CD4-positive, alpha-beta memory T cell (primary cell): Measurements from ENCODE around the gene SNAPC2. TPM values are rescaled to one million over a fixed set of nuclear protein-coding genes. Genes with fewer than 3 reads are reported as not detected.

ENCODE experiments used
- CTCF ChIA-PET: fragments of 350-600 bp; sonication (Branson Sonifier 250); formaldehyde crosslinking; loops from one replicate; lab custom pipeline; 2021; ENCODE audit warnings: inconsistent platforms; ENCODE audit not compliant: partially characterized antibody; lab: Charles Lee
- POLR2A ChIA-PET: fragments of 350-600 bp; sonication (Branson Sonifier 250); formaldehyde crosslinking; loops from one replicate; lab custom pipeline; 2021; ENCODE audit not compliant: partially characterized antibody; lab: Charles Lee
- DNase-seq, 5 donors: peaks; one replicate each; pipeline versions ENCODE4 v3.0.0 to v3.0.0-alpha.2; 2020 to 2022; ENCODE audit warnings: mixed read lengths in 1 of 5
- H3K27ac ChIP-seq: one replicate; pipeline ENCODE4 v1.7.0; 2013; ENCODE audit warnings: low read depth, low read length
- H3K27me3 ChIP-seq: 2 replicates; pipeline ENCODE4 v1.7.0; 2013; ENCODE audit warnings: mild to moderate bottlenecking, low read length, moderate library complexity; ENCODE audit not compliant: insufficient read depth
- H3K36me3 ChIP-seq: 2 replicates; pipeline ENCODE4 v1.7.0; 2013; ENCODE audit warnings: mild to moderate bottlenecking, low read length, moderate library complexity; ENCODE audit not compliant: insufficient read depth
- H3K4me1 ChIP-seq: 2 replicates; pipeline ENCODE4 v1.7.0; 2013; ENCODE audit warnings: mild to moderate bottlenecking, low read length, moderate library complexity; ENCODE audit not compliant: insufficient read depth
- H3K4me3 ChIP-seq, 2 donors: one replicate each; pipeline ENCODE4 v1.7.0; 2013; ENCODE audit warnings: low read length in 2 of 2, mild to moderate bottlenecking in 1 of 2
- H3K9me3 ChIP-seq, 2 donors: one replicate each; pipeline ENCODE4 v1.7.0; 2013; ENCODE audit warnings: low read length in 2 of 2, control low read depth in 1 of 2; ENCODE audit not compliant: control insufficient read depth in 1 of 2
- H3K27ac Mint-ChIP-seq, 7 donors: one replicate each; pipeline ENCODE4 v1.8.0; 2020 to 2021; ENCODE audit warnings: mixed read lengths in 7 of 7, mild to moderate bottlenecking in 6 of 7, inconsistent platforms in 3 of 7, moderate library complexity in 3 of 7
- H3K27me3 Mint-ChIP-seq, 2 donors: one replicate each; pipeline ENCODE4 v1.8.0; 2020 to 2021; ENCODE audit warnings: mixed read lengths in 2 of 2
- H3K36me3 Mint-ChIP-seq, 2 donors: one replicate each; pipeline ENCODE4 v1.8.0; 2020 to 2021; ENCODE audit warnings: mixed read lengths in 2 of 2, inconsistent platforms in 1 of 2, mild to moderate bottlenecking in 1 of 2
- H3K4me1 Mint-ChIP-seq, 4 donors: one replicate each; pipeline ENCODE4 v1.8.0; 2020 to 2021; ENCODE audit warnings: mixed read lengths in 4 of 4, mild to moderate bottlenecking in 1 of 4
- H3K4me3 Mint-ChIP-seq, 8 donors: one replicate each; pipeline ENCODE4 v1.8.0; 2020 to 2021; ENCODE audit warnings: mixed read lengths in 8 of 8, mild to moderate bottlenecking in 7 of 8, moderate library complexity in 6 of 8, inconsistent platforms in 3 of 8
- H3K9me3 Mint-ChIP-seq, 8 donors: one replicate each; pipeline ENCODE4 v1.8.0; 2020 to 2021; ENCODE audit warnings: mixed read lengths in 8 of 8, mild to moderate bottlenecking in 5 of 8, inconsistent platforms in 3 of 8, moderate library complexity in 1 of 8
- intact Hi-C: fragments of 100-400 bp; cut with micrococcal nuclease; formaldehyde crosslinking; loops from one replicate; pipeline ENCODE4 v1.15.1; 2023
- polyA plus RNA-seq, 2 donors: library from polyadenylated mRNA; unstranded; fragments of 300-500 nt; fragmentation: Illumina TruSeq; gene quantifications; one replicate each; pipeline ENCODE4 v1.2.3, GENCODE V29; 2021
- total RNA-seq, 2 experiments: library from RNA; stranded (reverse); gene quantifications; one replicate each; pipeline ENCODE4 v1.2.3, GENCODE V29; 2021

The SNAPC2 gene
- total and polyA plus RNA-seq, 4 experiments from 2014 or later: 9.0 to 22.1 (median 17.6) TPM

GRCh38 chr19:7874076-7874896 is 45.9 kb upstream of the SNAPC2 start, which contains the start of gene PRR36:
PRR36 (minus strand) TSS chr19:7874390; CDS start chr19:7873689, 701 bp downstream.
- Histone ChIP-seq H3K27ac (no peak within 1 kb of the TSS), H3K9me3 (no peaks in the 10 kb centered on the region), H3K27me3 (peaks cover 4% of the 10 kb centered on the region), H3K4me3 (no peak within 1 kb of the TSS), H3K4me1 (peaks cover 30% of the 10 kb centered on the region), H3K36me3 (no peaks in the 10 kb centered on the region)
- peaks cover 5 to 19% of the 10 kb centered on the region in 2 donors for H3K27me3 Mint-ChIP-seq
- CTCF ChIA-PET: no interaction called here
- no peaks in the 10 kb centered on the region for H3K9me3 Mint-ChIP-seq
- intact Hi-C loops: no loop called here
- H3K27ac Mint-ChIP-seq: peak within 1 kb of the TSS in 2 of 7 donors; percentile 50 to 55
- peak within 1 kb of the TSS; percentile 46 to 85 (median 73) for H3K4me3 Mint-ChIP-seq
- DNase-seq: peak in 1 of 5 donors; percentile 16
- no peaks in the 10 kb centered on the region for H3K36me3 Mint-ChIP-seq
- POLR2A ChIA-PET: interaction anchor here (0.5 kb wide), 1 partner anchor 535 kb away, joined by 3 read pairs; no protein-coding TSS in a partner anchor
- H3K4me1 Mint-ChIP-seq: peaks cover 12 to 34% (median 22%) of the 10 kb centered on the region in 4 donors

- Mint-ChIP-seq H3K4me3 (peak overlapping the region in 6 of 8 donors; percentile 20 to 69 (median 33)), H3K27me3 (peaks cover 5 to 19% of the 10 kb centered on the region in 2 donors), H3K27ac (no peak overlapping the region), H3K9me3 (no peaks in the 10 kb centered on the region), H3K4me1 (peaks cover 12 to 34% (median 22%) of the 10 kb centered on the region in 4 donors), H3K36me3 (no peaks in the 10 kb centered on the region)
- CTCF ChIA-PET: no interaction called here
- H3K4me1 ChIP-seq: peaks cover 26% of the 10 kb centered on the region
- no peak overlapping the region for H3K4me3 ChIP-seq
- H3K9me3 ChIP-seq: no peaks in the 10 kb centered on the region
- H3K36me3 ChIP-seq: no peaks in the 10 kb centered on the region
- DNase-seq: no peak
- H3K27ac ChIP-seq: no peak overlapping the region
- intact Hi-C loops: no loop called here
- H3K27me3 ChIP-seq: peaks cover 4% of the 10 kb centered on the region
- POLR2A ChIA-PET: interaction anchor here (0.5 to 1.2 kb wide), 2 partner anchors 13 to 535 kb away, joined by 3 to 4 read pairs; no protein-coding TSS in a partner anchor
Measured at GRCh38 chr19:7874897-7875273, 45.3 kb upstream of the SNAPC2 start.

GRCh38 chr19:7877249-7877836 is 42.8 kb upstream of the SNAPC2 start:
- Mint-ChIP-seq H3K27ac (no peak overlapping the region), H3K9me3 (no peaks in the 10 kb centered on the region), H3K27me3 (peaks cover 5 to 8% of the 10 kb centered on the region in 2 donors), H3K4me1 (peaks cover 1 to 18% (median 7%) of the 10 kb centered on the region in 4 donors), H3K36me3 (no peaks in the 10 kb centered on the region), H3K4me3 (peak overlapping the region in 1 of 8 donors; percentile 8)
- intact Hi-C loops: no loop called here
- peaks cover 15% of the 10 kb centered on the region for H3K4me1 ChIP-seq
- no peaks in the 10 kb centered on the region for H3K9me3 ChIP-seq
- peaks cover 4% of the 10 kb centered on the region for H3K27me3 ChIP-seq
- CTCF ChIA-PET: interaction anchor here (0.8 kb wide), 1 partner anchor 8 kb away, joined by 4 read pairs; no protein-coding TSS in a partner anchor
- H3K4me3 ChIP-seq: no peak overlapping the region
- H3K36me3 ChIP-seq: no peaks in the 10 kb centered on the region
- no peak for DNase-seq
- no peak overlapping the region for H3K27ac ChIP-seq
- POLR2A ChIA-PET: interaction anchor here (1.1 kb wide), 1 partner anchor 8 kb away, joined by 3 read pairs; no protein-coding TSS in a partner anchor

GRCh38 chr19:7879111-7879807 is 40.9 kb upstream of the SNAPC2 start:
- Histone ChIP-seq H3K4me3 (no peak overlapping the region), H3K9me3 (no peaks in the 10 kb centered on the region), H3K27ac (no peak overlapping the region), H3K36me3 (no peaks in the 10 kb centered on the region), H3K27me3 (peaks cover 4% of the 10 kb centered on the region), H3K4me1 (peaks cover 7% of the 10 kb centered on the region)
- CTCF ChIA-PET: interaction anchor here (1.0 kb wide), 1 partner anchor 24 kb away, joined by 3 read pairs; the partner anchor contains the start of gene MAP2K7
- no peaks in the 10 kb centered on the region for H3K36me3 Mint-ChIP-seq
- intact Hi-C loops: no loop called here
- no peak overlapping the region for H3K27ac Mint-ChIP-seq
- H3K27me3 Mint-ChIP-seq: peaks cover 0 to 2% of the 10 kb centered on the region in 2 donors
- DNase-seq: no peak
- no peak overlapping the region for H3K4me3 Mint-ChIP-seq
- peaks cover 1 to 10% (median 4%) of the 10 kb centered on the region in 4 donors for H3K4me1 Mint-ChIP-seq
- H3K9me3 Mint-ChIP-seq: no peaks in the 10 kb centered on the region
- POLR2A ChIA-PET: no interaction called here

- H3K4me1 ChIP-seq: peaks cover 1% of the 10 kb centered on the region
- no peaks in the 10 kb centered on the region for H3K36me3 ChIP-seq
- H3K27me3 ChIP-seq: peaks cover 1% of the 10 kb centered on the region
- Mint-ChIP-seq H3K27me3 (peaks cover 0 to 2% of the 10 kb centered on the region in 2 donors), H3K4me3 (no peak overlapping the region), H3K4me1 (peaks cover 0 to 6% (median 3%) of the 10 kb centered on the region in 4 donors), H3K36me3 (no peaks in the 10 kb centered on the region), H3K27ac (no peak overlapping the region), H3K9me3 (no peaks in the 10 kb centered on the region)
- ChIA-PET CTCF (interaction anchor here (1.0 kb wide), 1 partner anchor 23 kb away, joined by 3 read pairs; the partner anchor contains the start of gene MAP2K7), POLR2A (no interaction called here)
- no peak overlapping the region for H3K27ac ChIP-seq
- intact Hi-C loops: no loop called here
- no peaks in the 10 kb centered on the region for H3K9me3 ChIP-seq
- no peak overlapping the region for H3K4me3 ChIP-seq
- no peak for DNase-seq
Measured at GRCh38 chr19:7879836-7880235, 40.3 kb upstream of the SNAPC2 start.

- Histone ChIP-seq H3K36me3 (no peaks in the 10 kb centered on the region), H3K27me3 (no peaks in the 10 kb centered on the region), H3K9me3 (no peaks in the 10 kb centered on the region), H3K4me1 (no peaks in the 10 kb centered on the region), H3K4me3 (no peak overlapping the region), H3K27ac (no peak overlapping the region)
- no peaks in the 10 kb centered on the region for H3K9me3 Mint-ChIP-seq
- H3K4me1 Mint-ChIP-seq: no peaks in the 10 kb centered on the region
- DNase-seq: no peak
- no peaks in the 10 kb centered on the region for H3K36me3 Mint-ChIP-seq
- no peak overlapping the region for H3K27ac Mint-ChIP-seq
- intact Hi-C loops: no loop called here
- H3K4me3 Mint-ChIP-seq: no peak overlapping the region
- CTCF ChIA-PET: interaction anchor here (0.7 to 3.3 kb wide), 2 partner anchors 13 to 22 kb away, joined by 3 to 19 read pairs; partner anchors contain the start of gene MAP2K7
- H3K27me3 Mint-ChIP-seq: peaks cover 0 to 2% of the 10 kb centered on the region in 2 donors
- POLR2A ChIA-PET: interaction anchor here (1.2 kb wide), 1 partner anchor 13 kb away, joined by 3 read pairs; no protein-coding TSS in a partner anchor
Measured at GRCh38 chr19:7881910-7882309, 38.2 kb upstream of the SNAPC2 start.
